Trophoblast cell (in vitro differentiated cells and primary cell): ENCODE measurements around the gene XAGE1A. TPM values are rescaled to one million over a fixed set of nuclear protein-coding genes. Genes with fewer than 3 reads are reported as not detected.
"Not testable (repeated sequence)": the region's sequence is repeated elsewhere in the genome, so short reads cannot be mapped to it uniquely, and the experiment has no call there.

Experiments used
- DNase-seq, 2 donors: peaks; one replicate each; pipeline ENCODE4 v3.0.0-alpha.2; 2016
- H2AFZ ChIP-seq: 2 replicates; pipeline ENCODE4 v1.6.1; 2013; ENCODE audit warnings: low read length, moderate library complexity, mild to moderate bottlenecking; ENCODE audit not compliant: insufficient read depth, poor library complexity
- H2AK5ac ChIP-seq: 2 replicates; pipeline ENCODE4 v1.6.1; 2013; ENCODE audit warnings: mild to moderate bottlenecking, low read length
- H2BK120ac ChIP-seq: 2 replicates; pipeline ENCODE4 v1.6.1; 2013; ENCODE audit warnings: low read length, mild to moderate bottlenecking, moderate library complexity; ENCODE audit not compliant: insufficient read depth, poor library complexity
- H2BK12ac ChIP-seq: 2 replicates; pipeline ENCODE4 v1.6.1; 2013; ENCODE audit warnings: mild to moderate bottlenecking, low read length, moderate library complexity
- H2BK5ac ChIP-seq: 2 replicates; pipeline ENCODE4 v1.6.1; 2013; ENCODE audit warnings: low read length, low read depth, moderate library complexity, mild to moderate bottlenecking; ENCODE audit not compliant: poor library complexity
- H3K14ac ChIP-seq: 2 replicates; pipeline ENCODE4 v1.6.1; 2013; ENCODE audit warnings: mild to moderate bottlenecking, low read length
- H3K18ac ChIP-seq: 2 replicates; pipeline ENCODE4 v1.6.1; 2013; ENCODE audit warnings: mild to moderate bottlenecking, low read length
- H3K23ac ChIP-seq: 2 replicates; pipeline ENCODE4 v1.6.1; 2013; ENCODE audit warnings: low read length
- H3K27ac ChIP-seq: 2 replicates; pipeline ENCODE4 v1.5.1; 2013; ENCODE audit warnings: low read depth, mild to moderate bottlenecking, inconsistent platforms, low read length, moderate library complexity
- H3K27me3 ChIP-seq: 2 replicates; pipeline ENCODE4 v1.6.1; 2013; ENCODE audit warnings: inconsistent platforms, mild to moderate bottlenecking, low read length, moderate library complexity; ENCODE audit not compliant: insufficient read depth
- H3K36me3 ChIP-seq, 2 experiments: 1 replicate in 1 of 2; 2 replicates in 1 of 2; pipeline ENCODE4 v1.6.1; 2013; ENCODE audit warnings: low read length in 2 of 2, mild to moderate bottlenecking in 2 of 2, moderate library complexity in 1 of 2; ENCODE audit not compliant: insufficient read depth in 2 of 2, control insufficient read depth in 1 of 2
- H3K4ac ChIP-seq: 2 replicates; pipeline ENCODE4 v1.6.1; 2013; ENCODE audit warnings: low read depth, mild to moderate bottlenecking, low read length, moderate library complexity
- H3K4me1 ChIP-seq, 2 experiments: 1 replicate in 1 of 2; 2 replicates in 1 of 2; pipeline ENCODE4 v1.6.1; 2013; ENCODE audit warnings: low read length in 2 of 2, mild to moderate bottlenecking in 2 of 2, moderate library complexity in 1 of 2; ENCODE audit not compliant: insufficient read depth in 2 of 2, control insufficient read depth in 1 of 2
- H3K4me2 ChIP-seq: 2 replicates; pipeline ENCODE4 v1.6.1; 2013; ENCODE audit warnings: inconsistent platforms, mild to moderate bottlenecking, low read length, moderate library complexity
- H3K4me3 ChIP-seq: 2 replicates; pipeline ENCODE4 v1.5.1; 2013; ENCODE audit warnings: mild to moderate bottlenecking, low read depth, low read length, inconsistent platforms
- H3K79me1 ChIP-seq: one replicate; pipeline ENCODE4 v1.6.1; 2013; ENCODE audit warnings: low read length
- H3K79me2 ChIP-seq: 2 replicates; pipeline ENCODE4 v1.6.1; 2013; ENCODE audit warnings: low read length, mild to moderate bottlenecking; ENCODE audit not compliant: control insufficient read depth, insufficient read depth, poor library complexity
- H3K9ac ChIP-seq: 2 replicates; pipeline ENCODE4 v1.6.1; 2013; ENCODE audit warnings: mild to moderate bottlenecking, low read length
- H3K9me3 ChIP-seq: 2 replicates; pipeline ENCODE4 v1.6.1; 2013; ENCODE audit warnings: low read depth, mild to moderate bottlenecking, control low read depth, inconsistent platforms, low read length; ENCODE audit not compliant: insufficient read depth
- H4K12ac ChIP-seq: 2 replicates; pipeline ENCODE4 v1.6.1; 2013; ENCODE audit warnings: low read depth, mild to moderate bottlenecking, low read length, moderate library complexity
- H4K8ac ChIP-seq: 2 replicates; pipeline ENCODE4 v1.6.1; 2013; ENCODE audit warnings: low read depth, mild to moderate bottlenecking, low read length, moderate library complexity
- H4K91ac ChIP-seq: one replicate; pipeline ENCODE4 v1.6.1; 2013; ENCODE audit warnings: low read depth, mild to moderate bottlenecking, low read length, moderate library complexity
- WGBS: extraction: QIAGEN DNeasy Blood & Tissue Kit; methylation state at CpG from one replicate; pipeline ENCODE4 v1.1.7; 2013; ENCODE audit warnings: missing lambda C conversion rate; ENCODE audit not compliant: insufficient read length, insufficient coverage; ENCODE audit errors: extremely low coverage; 5-methylcytosine and 5-hydroxymethylcytosine counted together
- polyA plus RNA-seq: library from polyadenylated mRNA; stranded (reverse); fragments of 200-250 nt; gene quantifications from 2 replicates; pipeline ENCODE4 v1.2.3, GENCODE V29; 2013

The XAGE1A gene
- not detected in 2 replicates for polyA plus RNA-seq

GRCh38 chrX:52495545-52496418 is at the start of gene XAGE1A:
Gene XAGE1A, plus strand, starts transcription at chrX:52495808. Its CDS starts 1,554 bp downstream, at chrX:52497362.
- H4K12ac ChIP-seq, H3K23ac ChIP-seq, H3K36me3 ChIP-seq, H2BK5ac ChIP-seq, H3K4ac ChIP-seq, H3K79me1 ChIP-seq, H3K18ac ChIP-seq, H3K14ac ChIP-seq, DNase-seq, H3K4me1 ChIP-seq, H2AK5ac ChIP-seq, H3K4me3 ChIP-seq, H3K9ac ChIP-seq, H3K27ac ChIP-seq, H2AFZ ChIP-seq, H3K27me3 ChIP-seq, H3K79me2 ChIP-seq, H3K9me3 ChIP-seq, H2BK12ac ChIP-seq, H4K91ac ChIP-seq, H3K4me2 ChIP-seq, H4K8ac ChIP-seq, H2BK120ac ChIP-seq: not testable (repeated sequence)
- WGBS = no CpG with 5 or more reads among the region's 41 CpGs

- not testable (repeated sequence) for H2BK12ac ChIP-seq, H2AFZ ChIP-seq, H3K4me2 ChIP-seq, H4K8ac ChIP-seq, H3K27ac ChIP-seq, H3K23ac ChIP-seq, H4K91ac ChIP-seq, H3K4ac ChIP-seq, H3K4me3 ChIP-seq, H3K36me3 ChIP-seq, H3K9me3 ChIP-seq, DNase-seq, H2BK5ac ChIP-seq, H3K9ac ChIP-seq, H3K79me1 ChIP-seq, H3K4me1 ChIP-seq, H2BK120ac ChIP-seq, H3K14ac ChIP-seq, H3K79me2 ChIP-seq, H4K12ac ChIP-seq, H3K18ac ChIP-seq, H3K27me3 ChIP-seq, H2AK5ac ChIP-seq
- no CpG with 5 or more reads among the region's 3 CpGs for WGBS
Measured at GRCh38 chrX:52452031-52452430, 43.6 kb upstream of the XAGE1A start.

GRCh38 chrX:52471301-52471700 is 24.3 kb upstream of the XAGE1A start:
- not testable (repeated sequence) for H3K79me2 ChIP-seq, H3K14ac ChIP-seq, H2AK5ac ChIP-seq, H3K27ac ChIP-seq, H2BK5ac ChIP-seq, DNase-seq, H2AFZ ChIP-seq, H3K18ac ChIP-seq, H3K4me3 ChIP-seq, H3K27me3 ChIP-seq, H3K4me2 ChIP-seq, H4K8ac ChIP-seq, H4K91ac ChIP-seq, H3K36me3 ChIP-seq, H4K12ac ChIP-seq, H3K4ac ChIP-seq, H3K4me1 ChIP-seq, H3K9me3 ChIP-seq, H3K23ac ChIP-seq, H3K79me1 ChIP-seq, H3K9ac ChIP-seq, H2BK12ac ChIP-seq, H2BK120ac ChIP-seq
- no CpG with 5 or more reads among the region's 1 CpG for WGBS

GRCh38 chrX:52496419-52496772 is 788 bp downstream of the XAGE1A start:
- DNase-seq, H3K27ac ChIP-seq, H2AFZ ChIP-seq, H3K14ac ChIP-seq, H2BK120ac ChIP-seq, H3K36me3 ChIP-seq, H3K4me3 ChIP-seq, H4K8ac ChIP-seq, H3K4me2 ChIP-seq, H3K23ac ChIP-seq, H3K18ac ChIP-seq, H4K12ac ChIP-seq, H3K9ac ChIP-seq, H4K91ac ChIP-seq, H3K27me3 ChIP-seq, H3K4ac ChIP-seq, H2BK5ac ChIP-seq, H3K79me1 ChIP-seq, H3K9me3 ChIP-seq, H3K79me2 ChIP-seq, H2AK5ac ChIP-seq, H3K4me1 ChIP-seq, H2BK12ac ChIP-seq: not testable (repeated sequence)
- WGBS = no CpG with 5 or more reads among the region's 5 CpGs
